HG03439 (cell line): ENCODE data around the gene ECSIT.
A peak's percentile ranks its signal among the peaks of the same experiment; 100 is the strongest.
"Not testable (repeated sequence)": the region's sequence is repeated elsewhere in the genome, so short reads cannot be mapped to it uniquely, and the experiment has no call there.

Experiments used
- ATAC-seq: cut with Tn5 transposase; IDR thresholded peaks from one replicate; pipeline ENCODE4 v1.9.1; 2021; ENCODE audit warnings: mild to moderate bottlenecking, moderate library complexity; ENCODE audit not compliant: unreplicated experiment

The ECSIT gene, protein sequence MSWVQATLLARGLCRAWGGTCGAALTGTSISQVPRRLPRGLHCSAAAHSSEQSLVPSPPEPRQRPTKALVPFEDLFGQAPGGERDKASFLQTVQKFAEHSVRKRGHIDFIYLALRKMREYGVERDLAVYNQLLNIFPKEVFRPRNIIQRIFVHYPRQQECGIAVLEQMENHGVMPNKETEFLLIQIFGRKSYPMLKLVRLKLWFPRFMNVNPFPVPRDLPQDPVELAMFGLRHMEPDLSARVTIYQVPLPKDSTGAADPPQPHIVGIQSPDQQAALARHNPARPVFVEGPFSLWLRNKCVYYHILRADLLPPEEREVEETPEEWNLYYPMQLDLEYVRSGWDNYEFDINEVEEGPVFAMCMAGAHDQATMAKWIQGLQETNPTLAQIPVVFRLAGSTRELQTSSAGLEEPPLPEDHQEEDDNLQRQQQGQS

DNA sequence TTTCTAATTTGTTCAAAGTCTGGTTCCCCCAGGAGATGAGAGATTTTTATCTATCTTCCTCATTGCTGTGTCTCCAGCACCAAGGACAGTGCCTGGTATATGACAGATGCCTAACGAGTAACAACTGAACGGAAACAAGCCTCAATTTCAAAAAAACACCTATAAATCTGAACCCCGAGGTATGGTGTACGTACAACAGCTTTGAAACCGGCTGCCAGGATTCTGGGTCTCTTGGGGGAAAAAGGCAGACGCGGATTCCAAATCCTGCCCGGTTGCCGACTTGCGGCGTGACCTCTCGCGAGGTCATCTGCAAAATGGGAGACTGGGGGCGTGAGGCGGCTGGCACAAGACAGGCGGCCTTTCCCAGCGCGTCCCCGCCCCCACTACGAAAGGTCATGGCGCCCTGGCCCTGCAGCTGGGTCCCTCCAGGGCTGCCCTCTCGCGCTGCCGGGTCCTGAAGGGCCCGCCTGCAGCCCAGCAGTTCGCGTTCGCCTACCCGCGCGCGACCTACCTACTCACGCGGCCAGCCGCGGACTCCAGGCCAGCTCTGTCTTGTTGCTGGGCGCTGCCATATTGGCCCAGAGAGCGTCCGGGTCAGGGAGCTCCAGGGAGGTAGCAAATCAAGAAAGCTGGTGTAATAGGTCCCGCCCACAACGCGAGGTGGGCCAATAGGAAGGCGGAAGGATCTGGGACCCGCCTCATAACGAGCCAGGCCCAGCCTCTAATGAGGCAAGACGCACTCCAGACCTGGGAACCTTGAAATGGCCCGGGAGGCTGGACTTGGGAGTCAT lies at the start of gene ECSIT:
ECSIT (minus strand) TSS at position 584 of the 791 bp plus-strand sequence. CDS start 9,964 bp downstream, outside the sequence.
- peak; percentile 90 for ATAC-seq

DNA sequence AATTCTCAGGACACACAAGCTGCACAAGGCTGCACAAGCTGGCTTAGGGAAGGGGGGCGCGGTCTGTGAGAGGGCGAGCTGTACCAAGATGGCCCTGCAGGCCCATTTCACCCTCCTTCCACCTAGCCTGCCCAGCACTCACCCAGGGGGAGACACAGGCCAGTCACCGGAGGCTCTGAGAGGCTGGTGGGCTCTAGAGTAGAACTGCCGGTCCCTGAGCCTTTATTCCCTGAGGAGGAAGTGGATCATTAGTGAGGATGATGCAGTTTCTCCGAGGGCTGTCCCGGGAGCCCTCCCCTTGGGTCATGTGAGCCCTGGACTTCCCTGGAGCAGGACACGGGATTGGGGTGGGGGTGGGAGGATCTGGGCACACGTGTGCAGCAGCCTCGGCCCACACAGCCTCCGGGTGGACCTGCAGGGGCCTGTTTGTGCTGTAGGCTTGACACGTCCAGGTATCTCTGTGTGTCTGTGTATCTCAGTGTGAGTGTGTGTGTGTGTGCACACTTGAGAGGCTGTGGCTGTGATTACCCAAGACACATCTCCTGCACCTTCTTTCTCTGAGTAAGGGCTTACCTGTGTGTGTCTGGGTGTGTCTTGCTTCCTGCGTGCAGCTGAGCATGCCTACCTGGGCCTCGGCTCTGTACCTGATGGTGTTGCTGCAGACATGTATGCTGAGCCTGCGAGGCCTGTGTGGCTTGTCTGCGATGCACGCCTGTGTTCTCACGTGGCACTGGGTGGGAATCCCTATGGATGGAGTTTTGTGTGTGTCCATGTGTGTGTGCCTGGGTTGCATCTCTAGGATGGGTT lies 48.7 kb upstream of the ECSIT start, which contains the start of gene ACP5:
ACP5 (minus strand) TSS at position 195 of the 807 bp plus-strand sequence. CDS start 328 bp downstream, outside the sequence.
- ATAC-seq: no peak

DNA sequence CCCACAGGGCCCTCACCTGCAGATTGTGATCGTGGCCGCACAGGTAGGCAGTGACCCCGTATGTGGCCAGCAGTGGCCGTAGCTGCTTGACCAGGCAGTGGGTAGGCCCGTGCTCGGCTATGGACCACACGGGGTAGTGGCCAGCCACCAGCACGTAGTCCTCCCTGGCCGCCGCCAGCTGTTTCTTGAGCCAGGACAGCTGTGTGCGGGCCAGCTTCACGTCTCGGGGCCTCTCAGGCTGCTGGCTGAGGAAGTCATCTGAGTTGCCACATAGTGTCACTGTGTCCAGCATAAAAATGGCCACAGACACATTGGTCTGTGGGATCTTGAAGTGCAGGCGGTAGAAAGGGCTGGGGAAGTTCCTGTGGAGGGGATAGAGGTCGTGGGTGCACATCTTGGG lies 47.3 kb upstream of the ECSIT start:
- no peak for ATAC-seq

DNA sequence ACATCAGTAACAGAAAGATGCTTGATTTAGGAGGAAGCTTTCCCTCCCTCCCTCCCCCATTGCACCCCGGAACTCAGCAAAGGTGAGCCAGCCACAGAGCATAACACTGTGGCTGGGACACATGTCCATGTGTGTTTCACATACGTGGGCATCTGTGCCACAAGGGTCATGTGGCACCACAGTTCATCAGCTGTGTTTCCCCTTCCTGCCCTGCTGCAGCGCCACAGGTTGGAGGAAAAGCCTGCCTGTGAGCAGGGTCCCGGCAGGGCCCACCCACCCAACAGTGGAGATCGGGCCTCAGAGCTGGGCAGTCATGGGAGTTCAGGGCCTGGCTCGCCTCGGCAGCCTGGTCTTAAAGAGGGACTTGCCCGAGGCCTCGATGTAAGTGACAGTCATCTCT lies 45.8 kb upstream of the ECSIT start:
- no peak for ATAC-seq

DNA sequence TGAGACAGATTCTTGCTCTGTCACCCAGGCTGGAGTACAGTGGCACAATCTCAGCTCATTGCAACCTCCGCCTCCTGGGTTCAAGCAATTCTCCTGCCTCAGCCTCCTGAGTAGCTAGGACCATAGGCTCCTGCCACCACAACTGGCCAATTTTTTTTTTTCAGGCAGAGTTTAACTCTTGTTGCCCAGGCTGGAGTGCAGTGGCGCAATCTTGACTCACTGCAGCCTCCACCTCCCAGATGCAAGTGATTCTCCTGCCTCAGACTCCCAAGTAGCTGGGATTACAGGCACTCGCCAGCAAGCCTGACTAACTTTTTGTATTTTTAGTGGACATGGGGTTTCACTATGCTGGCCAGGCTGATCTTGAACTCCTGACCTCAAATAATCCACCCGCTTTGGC lies 44.8 kb upstream of the ECSIT start:
- not testable (repeated sequence) for ATAC-seq

DNA sequence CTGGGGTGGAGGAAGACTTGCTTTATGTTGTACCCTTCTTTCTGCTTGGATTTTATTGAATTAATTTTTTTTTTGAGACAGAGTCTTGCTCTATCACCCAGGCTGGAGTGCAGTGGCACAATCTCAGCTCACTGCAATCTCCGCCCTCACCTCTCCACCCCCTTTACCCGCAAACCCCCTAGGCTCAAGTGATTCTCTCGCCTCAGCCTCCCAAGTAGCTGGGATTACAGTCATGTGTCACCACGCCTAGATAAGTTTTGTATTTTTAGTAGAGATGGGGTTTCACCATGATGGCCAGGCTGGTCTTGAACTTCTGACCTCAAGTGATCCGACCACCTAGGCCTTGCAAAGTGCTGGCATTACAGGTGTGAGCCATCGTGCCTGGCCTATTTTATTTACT lies 44.4 kb upstream of the ECSIT start:
- not testable (repeated sequence) for ATAC-seq

DNA sequence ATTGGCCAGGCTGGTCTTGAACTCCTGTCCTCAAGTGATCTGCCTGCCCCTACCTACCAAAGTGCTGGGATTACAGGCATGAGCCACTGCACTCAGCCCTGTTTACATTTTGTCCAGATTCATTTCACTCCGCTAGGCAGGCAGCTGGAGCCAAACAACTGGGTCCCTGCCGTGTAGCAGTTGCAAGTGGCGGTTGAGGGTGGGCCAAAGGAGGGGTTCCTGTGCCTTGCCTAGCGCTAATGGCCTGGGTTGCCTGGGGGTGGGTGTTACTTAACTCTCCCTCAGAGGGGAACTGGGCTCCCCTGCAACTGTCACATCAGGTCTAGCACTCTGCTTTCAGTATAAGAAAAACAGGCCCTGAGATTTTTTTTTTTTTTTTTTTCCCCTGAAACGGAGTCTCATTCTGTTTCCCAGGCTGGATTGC lies 41.1 kb upstream of the ECSIT start:
- no peak for ATAC-seq

DNA sequence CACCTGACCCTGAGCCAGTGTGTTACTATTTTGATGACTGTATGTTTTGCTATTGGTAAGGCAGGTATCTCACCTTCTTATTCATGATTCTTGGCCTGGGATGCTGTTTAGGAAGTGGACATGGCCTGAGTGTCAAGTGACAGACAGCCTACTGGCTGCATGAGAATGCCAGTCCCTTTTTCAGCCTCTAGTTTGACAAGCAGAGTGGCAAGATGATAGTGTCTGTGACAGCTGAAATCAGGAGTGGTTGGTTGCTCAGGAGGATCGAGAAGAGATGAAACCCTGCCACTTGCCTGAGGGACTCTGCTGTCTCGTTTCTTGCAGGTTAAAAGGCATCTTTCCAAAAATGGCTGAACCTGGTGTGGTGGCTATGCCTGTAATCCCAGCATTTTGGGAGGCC lies 37.2 kb upstream of the ECSIT start:
- no peak for ATAC-seq

DNA sequence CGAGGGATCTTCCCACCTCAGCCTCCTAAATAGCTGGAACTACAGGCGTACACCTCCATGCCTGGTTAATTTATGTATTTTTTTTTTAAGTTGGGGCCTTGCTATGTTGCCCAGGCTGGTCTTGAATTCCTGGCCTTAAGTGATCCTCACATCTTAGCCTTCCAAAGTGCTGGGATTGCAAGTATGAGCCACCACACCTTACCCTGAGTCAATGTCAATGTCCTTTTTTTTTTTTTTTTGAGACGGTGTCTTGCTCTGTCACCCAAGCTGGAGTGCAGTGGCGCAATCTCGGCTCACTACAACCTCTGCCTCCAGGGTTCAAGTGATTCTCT lies 36.7 kb upstream of the ECSIT start:
- ATAC-seq: not testable (repeated sequence)

DNA sequence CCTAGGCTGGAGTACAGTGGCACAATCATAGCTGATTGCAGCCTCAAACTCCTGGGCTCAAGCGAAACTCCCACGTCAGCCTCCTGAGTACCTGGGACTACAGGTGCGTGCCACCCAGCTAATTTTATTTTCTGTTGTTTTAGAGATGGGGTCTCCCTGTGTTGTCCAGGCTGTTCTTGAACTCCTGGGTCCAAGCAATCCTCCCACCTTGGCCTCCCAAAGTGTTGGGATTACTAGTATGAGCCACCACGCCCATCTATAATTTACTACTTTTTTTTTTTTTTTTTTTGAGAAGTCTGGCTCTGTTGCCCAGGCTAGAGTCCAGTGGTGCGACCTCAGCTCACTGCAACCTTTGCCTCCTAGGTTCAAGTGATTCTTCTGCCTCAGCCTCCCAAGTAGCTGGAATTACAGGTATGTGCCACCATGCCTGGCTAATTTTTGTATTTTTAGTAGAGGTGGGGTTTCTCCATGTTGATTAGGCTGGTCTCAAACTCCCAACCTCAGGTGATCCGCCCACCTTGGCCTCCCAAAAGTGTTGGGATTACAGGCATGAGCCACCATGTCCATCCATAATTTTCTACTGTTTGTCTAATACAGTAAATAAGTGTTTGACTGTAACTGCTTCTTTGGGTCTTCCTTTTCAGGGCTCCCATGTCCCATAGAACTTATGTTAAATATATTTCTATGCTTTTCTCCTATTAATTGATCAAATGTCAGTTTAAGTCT lies 35.3 kb upstream of the ECSIT start:
- not testable (repeated sequence) for ATAC-seq

DNA sequence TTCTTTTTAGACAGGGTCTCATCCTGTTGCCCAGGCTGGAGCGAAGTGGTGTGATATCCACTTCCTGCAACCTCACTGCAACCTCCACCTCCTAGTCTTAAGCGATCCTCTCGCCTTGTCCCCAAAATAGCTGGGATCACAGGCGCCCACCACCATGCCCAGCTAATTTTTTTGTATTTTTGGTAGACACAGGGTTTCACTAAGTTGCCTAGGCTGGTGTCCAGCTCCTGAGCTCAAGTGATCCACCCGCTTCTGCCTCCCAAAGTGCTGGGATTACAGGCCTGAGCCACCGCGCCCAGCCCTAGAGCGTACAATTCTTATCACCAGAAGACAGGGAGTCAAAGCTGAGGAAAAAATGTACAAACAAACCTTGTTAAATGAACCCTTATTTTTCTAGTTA lies 34.6 kb upstream of the ECSIT start:
- no peak for ATAC-seq

DNA sequence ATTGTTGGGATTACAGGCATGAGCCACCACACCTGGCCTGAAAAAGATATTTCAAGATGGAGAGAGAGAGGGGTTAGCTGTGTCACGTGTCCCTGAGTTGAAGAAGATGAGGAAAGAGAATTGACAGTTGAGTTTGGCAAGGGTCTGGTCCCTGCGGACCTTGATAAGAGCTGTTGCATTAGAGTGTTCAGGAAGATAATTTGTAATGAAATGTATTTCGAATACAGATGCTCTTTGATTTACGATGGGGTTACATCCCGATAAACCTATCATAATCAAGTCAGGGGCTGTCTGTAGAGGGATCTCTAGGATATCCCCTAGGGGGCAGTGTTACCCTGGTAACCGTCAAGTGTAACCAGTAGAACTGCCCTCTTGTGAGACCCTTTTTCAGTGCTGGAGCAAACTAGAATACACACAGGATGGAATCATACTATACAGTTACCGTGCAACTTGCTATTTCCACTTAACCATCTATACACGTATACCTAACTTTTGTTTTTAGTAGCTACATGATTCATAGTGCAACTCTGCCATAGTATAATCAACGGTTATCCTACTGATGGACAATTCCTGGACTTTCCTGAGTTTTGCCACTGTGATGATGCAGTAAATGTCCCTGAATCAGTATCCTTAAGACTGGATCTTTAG lies 31.6 kb upstream of the ECSIT start:
- no peak for ATAC-seq

DNA sequence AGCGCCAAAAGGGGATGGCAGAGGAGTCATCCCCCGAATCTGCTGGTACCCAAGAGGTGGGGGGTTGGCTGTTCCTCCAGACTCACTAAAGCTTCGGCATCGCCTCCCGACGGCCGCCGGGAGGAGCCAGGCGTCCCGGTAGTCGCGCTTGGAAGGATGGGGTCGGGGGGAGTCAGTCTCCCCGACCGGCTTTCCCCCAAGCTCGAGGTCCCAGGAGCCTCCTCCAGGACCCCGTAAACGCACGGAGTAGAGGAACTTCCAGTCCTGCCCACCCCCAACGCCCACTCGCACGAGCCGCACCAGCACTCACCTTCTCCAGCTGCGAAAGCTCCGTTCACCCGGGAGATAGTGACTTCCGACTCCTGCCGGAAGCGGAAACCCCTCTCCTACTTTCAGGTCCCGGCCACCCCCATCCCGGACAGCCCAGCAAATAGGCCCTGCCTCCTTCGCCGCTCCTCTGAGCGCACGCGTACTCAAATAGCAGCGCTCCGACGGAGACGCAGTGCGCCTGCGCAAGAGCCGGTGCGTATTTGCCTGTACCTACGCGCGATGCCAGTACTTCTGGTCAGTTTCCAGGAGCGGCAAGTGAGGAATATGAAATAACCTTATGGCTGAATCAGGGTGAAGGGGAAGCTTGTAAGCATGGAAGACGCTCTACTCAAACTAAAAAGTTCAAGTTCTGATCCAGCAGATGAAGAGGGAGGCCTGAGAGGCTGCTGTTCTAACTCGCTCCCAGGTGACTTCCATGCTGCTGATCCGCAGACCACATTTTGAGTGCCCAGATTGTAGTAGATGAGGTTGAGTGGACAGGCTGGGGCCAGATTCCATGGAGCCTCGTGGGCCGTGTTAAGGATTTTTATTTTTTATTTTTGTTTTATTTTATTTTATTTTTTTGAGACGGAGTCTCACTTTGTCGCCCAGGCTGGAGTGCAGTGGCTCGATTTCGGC lies 30.2 kb upstream of the ECSIT start, which contains the start of gene ELOF1:
ELOF1 (minus strand) TSS at position 350 of the 948 bp plus-strand sequence. CDS start 4,883 bp downstream, outside the sequence.
- ATAC-seq: peak; percentile 79

DNA sequence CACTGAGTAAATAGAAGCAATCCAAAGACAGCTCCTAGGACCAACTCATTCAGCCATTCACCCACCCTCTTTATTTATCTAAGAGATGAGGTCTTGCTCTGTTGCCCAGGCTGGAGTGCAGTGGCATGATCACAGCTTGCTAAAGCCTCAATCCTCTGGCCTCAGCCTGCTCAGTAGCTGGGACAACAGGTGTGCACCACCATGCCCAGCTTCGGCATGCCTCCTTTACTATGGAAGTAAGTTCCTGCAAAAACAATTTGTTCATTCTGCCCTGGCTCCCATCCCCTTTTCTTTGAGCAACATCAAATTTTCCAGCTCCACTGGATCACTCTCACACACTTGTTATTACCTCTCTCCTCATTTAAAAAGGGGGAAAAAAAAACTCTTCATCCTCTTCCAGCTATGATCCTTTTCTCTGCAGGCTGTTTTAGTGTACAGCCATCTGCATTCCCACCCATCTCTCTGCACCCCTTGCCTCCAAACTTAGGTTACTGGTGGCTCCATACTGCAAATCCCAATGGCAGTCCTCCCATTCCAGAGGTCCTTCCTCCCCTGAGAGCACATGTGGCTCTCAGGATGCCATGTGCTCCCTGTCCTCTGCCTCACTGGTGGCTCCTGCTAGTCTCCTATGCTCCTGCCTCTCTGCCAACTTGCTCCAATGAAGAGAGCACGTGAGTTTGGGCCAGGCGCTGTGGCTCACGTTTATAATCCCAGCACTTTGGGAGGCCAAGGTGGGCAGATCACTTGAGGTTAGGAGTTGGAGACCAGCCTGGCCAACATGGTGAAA lies 27.9 kb upstream of the ECSIT start:
- no peak for ATAC-seq

DNA sequence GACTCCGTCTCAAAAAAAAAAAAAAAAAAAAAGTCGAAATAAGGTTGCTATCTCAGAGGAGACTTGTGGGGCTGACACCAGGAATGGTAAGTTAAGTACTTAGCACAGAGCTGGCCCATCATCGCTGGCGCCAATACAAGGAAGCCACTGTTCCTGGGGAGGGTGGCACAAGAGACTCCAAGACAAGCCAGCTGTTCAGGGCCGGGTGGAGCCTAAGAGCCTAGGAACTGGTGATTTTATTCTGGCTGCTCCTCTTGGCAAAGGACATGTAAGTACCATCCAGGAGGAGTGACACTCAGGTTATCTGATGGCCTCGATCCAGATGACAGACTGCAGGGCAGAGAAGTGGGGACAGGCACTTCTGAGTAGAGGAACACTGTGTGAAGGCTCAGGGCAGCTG lies 26.3 kb upstream of the ECSIT start:
- ATAC-seq: no peak

DNA sequence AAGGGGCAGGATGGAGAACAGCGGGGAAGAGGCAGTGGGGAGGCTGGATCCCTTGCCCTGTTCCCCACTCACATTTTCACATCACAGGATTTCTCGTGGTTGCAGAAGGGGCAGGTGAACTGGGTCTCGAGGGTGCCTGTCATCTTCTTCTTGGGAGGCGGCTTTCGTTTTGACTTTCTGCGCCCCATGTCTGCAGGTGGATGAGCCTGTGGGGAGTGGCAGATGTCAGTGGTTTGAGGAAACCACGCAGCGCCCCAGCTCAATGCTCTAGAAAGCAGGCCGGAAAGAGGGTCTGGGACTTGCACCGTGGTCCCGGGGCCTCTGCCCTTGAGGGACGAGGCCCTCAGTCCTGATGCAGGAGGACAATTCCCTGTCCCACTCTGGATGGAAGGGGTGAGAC lies 25.2 kb upstream of the ECSIT start:
- ATAC-seq: no peak

DNA sequence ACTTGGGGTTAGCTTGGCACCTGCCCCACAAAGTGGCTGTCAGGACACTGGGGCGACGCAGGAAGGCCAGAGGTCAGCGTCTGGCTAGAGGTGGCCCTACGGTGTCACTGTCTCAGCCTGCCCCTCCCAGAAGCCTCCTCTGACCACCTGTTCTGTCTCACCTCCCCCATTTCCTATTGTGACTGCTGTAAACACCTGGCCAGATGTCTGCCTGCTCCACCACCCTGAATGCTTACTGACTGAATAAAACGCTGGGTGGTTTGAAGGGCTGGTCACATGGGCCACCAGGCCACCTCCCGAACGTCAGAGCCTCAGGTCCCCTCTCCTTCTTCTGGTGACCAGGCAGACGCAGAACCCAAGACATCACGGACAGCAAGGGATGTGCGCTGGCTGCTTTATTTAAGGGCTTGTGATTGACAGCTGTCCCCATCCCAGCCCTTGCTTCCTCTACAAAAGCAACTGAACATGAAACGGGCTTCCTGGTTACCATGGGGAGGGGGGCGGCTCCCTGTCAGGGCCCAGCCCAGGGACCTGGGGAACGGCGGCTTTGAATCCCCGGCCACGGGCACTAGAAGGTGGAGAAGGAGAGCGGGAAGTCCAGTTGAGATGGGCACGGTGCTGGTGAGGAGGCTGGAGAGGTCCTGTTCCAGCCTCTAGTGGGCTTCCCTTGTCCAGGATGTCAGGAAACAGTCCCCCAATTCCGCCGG lies 23.9 kb upstream of the ECSIT start:
- ATAC-seq: no peak
